OCI-LY3 (cell line): ENCODE results near the gene G6PC3.

ENCODE experiments used
- CTCF ChIP-seq: fragments of 200-600, 300-600 bp; sonication (generic); IDR thresholded peaks from 2 replicates; pipeline ENCODE4 v1.5.1; 2014; ENCODE audit warnings: antibody characterized with exemption, low read length, low read depth
- EZH2phosphoT487 ChIP-seq: fragments of 200-600 bp; shearing (Covaris generic); IDR thresholded peaks from 2 replicates; pipeline ENCODE4 v1.6.1; 2018; ENCODE audit warnings: antibody characterized with exemption, mixed run types, low read depth

GRCh38 chr17:44075598-44076293, 5.2 kb downstream of the G6PC3 start:
- TF ChIP-seq CTCF (no peak), EZH2phosphoT487 (no peak)
